HepG2 (cell line): ENCODE measurements around the gene ADARB2. TPM values are rescaled to one million over a fixed set of nuclear protein-coding genes. Genes with fewer than 3 reads are reported as not detected.

Experiments
- ATAC-seq: fragments of 200-7000 bp; cut with Tn5 transposase; 3 replicates; pipeline ENCODE4 v1.9.1; 2020; ENCODE audit warnings: mild to moderate bottlenecking, moderate library complexity
- BruUV-seq: library from RNA; stranded (reverse); fragments of 400-500 nt; replicated peaks from 2 replicates; lab custom pipeline; 2021; lab: Mats Ljungman, UMichigan
- CTCF ChIA-PET: fragments of 300-600 bp; formaldehyde crosslinking; extraction: SDS; loops from one replicate; lab custom pipeline; 2021; ENCODE audit warnings: low total read pairs, inconsistent platforms, low intra/inter-chr PET ratio; lab: Yijun Ruan, JAX
- POLR2A ChIA-PET: fragments of 350-600 bp; sonication (Branson Sonifier 250); formaldehyde crosslinking; loops from one replicate; lab custom pipeline; 2020; ENCODE audit warnings: antibody characterized with exemption, inconsistent platforms; lab: Yijun Ruan, JAX
- DNase-seq: peaks from one replicate; pipeline ENCODE4 v3.0.0-alpha.2; 2015; ENCODE audit warnings: low spot score
- FAIRE-seq: peaks from 3 replicates; lab custom pipeline; 2011; peaks lifted over from hg19 to GRCh38; lab: Jason Lieb, UNC
- H2AFZ ChIP-seq: one replicate; pipeline ENCODE4 v1.6.1; 2011; ENCODE audit warnings: low read length, inconsistent platforms
- H3K27ac ChIP-seq: fragments of 300-600 bp; 3 replicates; pipeline ENCODE4 v1.8.0; 2011; ENCODE audit warnings: mixed run types, mild to moderate bottlenecking, mixed read lengths, low read length, inconsistent platforms; ENCODE audit not compliant: insufficient read depth; ENCODE audit errors: extremely low read length
- H3K27me3 ChIP-seq, 2 experiments: fragments of 200-600 bp in 1 of 2; 2 replicates in 1 of 2; 3 replicates in 1 of 2; pipeline versions ENCODE4 v1.6.0 to v1.8.0; 2011; ENCODE audit warnings: low read length in 2 of 2, mild to moderate bottlenecking in 2 of 2, moderate library complexity in 2 of 2, inconsistent platforms in 1 of 2; ENCODE audit not compliant: insufficient read depth in 2 of 2, control insufficient read depth in 1 of 2
- H3K36me3 ChIP-seq, 2 experiments: fragments of 200-600 bp in 1 of 2; replicated peaks in 1 of 2; 2 replicates in 1 of 2; 3 replicates in 1 of 2; pipeline versions ENCODE4 v1.5.1 to v1.8.0; 2011; ENCODE audit warnings: low read length in 2 of 2, inconsistent platforms in 1 of 2; ENCODE audit not compliant: insufficient read depth in 2 of 2, control insufficient read depth in 1 of 2
- H3K4me1 ChIP-seq: 2 replicates; pipeline ENCODE4 v1.5.1; 2012; ENCODE audit warnings: low read length, inconsistent platforms; ENCODE audit not compliant: insufficient read depth
- H3K4me2 ChIP-seq: 2 replicates; pipeline ENCODE4 v1.6.0; 2011; ENCODE audit warnings: low read depth, low read length, inconsistent platforms
- H3K4me3 ChIP-seq, 3 experiments: fragments of 200-600 bp in 1 of 3; sonication (generic), shearing (Covaris generic) in 1 of 3; replicated peaks in 1 of 3; 2 replicates each; pipeline ENCODE4 v1.5.1; 2011 to 2016; ENCODE audit warnings: low read length in 3 of 3, inconsistent platforms in 2 of 3, low read depth in 2 of 3, mild to moderate bottlenecking in 2 of 3, control low read depth in 1 of 3, mixed read lengths in 1 of 3; ENCODE audit not compliant: insufficient read depth in 1 of 3
- H3K79me2 ChIP-seq: one replicate; pipeline ENCODE4 v1.6.1; 2011; ENCODE audit warnings: low read length, inconsistent platforms; ENCODE audit not compliant: insufficient read depth
- H3K9ac ChIP-seq: 2 replicates; pipeline ENCODE4 v1.6.0; 2011; ENCODE audit warnings: mild to moderate bottlenecking, low read depth, low read length, inconsistent platforms; ENCODE audit not compliant: insufficient read depth
- H3K9me3 ChIP-seq: 2 replicates; pipeline ENCODE4 v1.5.1; 2012; ENCODE audit warnings: mild to moderate bottlenecking, low read length
- H4K20me1 ChIP-seq: 2 replicates; pipeline ENCODE4 v1.6.0; 2011; ENCODE audit warnings: inconsistent platforms, mild to moderate bottlenecking, low read length, moderate library complexity; ENCODE audit not compliant: insufficient read depth
- KLF6 ChIP-seq: IDR thresholded peaks from 2 replicates; pipeline ENCODE4 v1.8.0; 2016; ENCODE audit warnings: missing biosample characterization, missing genetic modification reagents
- MTF2 ChIP-seq: sonication (generic); formaldehyde crosslinking; IDR thresholded peaks from 2 replicates; pipeline ENCODE4 v1.5.0; 2020; ENCODE audit warnings: missing genetic modification reagents, borderline replicate concordance
- NFIB ChIP-seq: sonication (generic); formaldehyde crosslinking; IDR thresholded peaks from 2 replicates; pipeline ENCODE4 v1.9.0; 2021; ENCODE audit warnings: missing genetic modification reagents, mild to moderate bottlenecking, borderline replicate concordance
- NFIC ChIP-seq: IDR thresholded peaks from 2 replicates; pipeline ENCODE4 v1.6.1; 2012; ENCODE audit warnings: mild to moderate bottlenecking, low read length, inconsistent platforms
- SP4 ChIP-seq: sonication (generic); formaldehyde crosslinking; IDR thresholded peaks from 2 replicates; pipeline ENCODE4 v1.8.1; 2023; ENCODE audit warnings: mild to moderate bottlenecking, missing genetic modification reagents
- ZBTB33 ChIP-seq: sonication (generic); formaldehyde crosslinking; IDR thresholded peaks from 2 replicates; pipeline ENCODE4 v1.4.0; 2020; ENCODE audit warnings: missing genetic modification reagents
- ZNF18 ChIP-seq: sonication (generic); formaldehyde crosslinking; IDR thresholded peaks from 2 replicates; pipeline ENCODE4 v1.8.0; 2022; ENCODE audit warnings: mild to moderate bottlenecking, missing genetic modification reagents; ENCODE audit not compliant: insufficient replicate concordance
- WGBS: methylation state at CpG from one replicate; pipeline ENCODE4 v1.1.6; 2017; ENCODE audit warnings: low lambda C conversion rate; 5-methylcytosine and 5-hydroxymethylcytosine counted together
- in situ Hi-C: cut with HindIII; loops from 2 replicates; pipeline ENCODE4 v1.10.0; 2017; ENCODE audit warnings: low pct_unique_long_range_greater_than_20kb; ENCODE audit not compliant: extremely low pct_ligation_motif_present
- intact Hi-C: fragments of 100-400 bp; cut with micrococcal nuclease; formaldehyde crosslinking; loops from one replicate; pipeline ENCODE4 v1.10.0; 2022; ENCODE audit not compliant: unreplicated experiment
- polyA plus RNA-seq, 8 experiments: library from polyadenylated mRNA; depleted of rRNA in 3 of 8; stranded (reverse) in 7 of 8; unstranded in 1 of 8; fragments of >200 nt; fragmentation: Illumina TruSeq in 4 of 8; extraction: Trizol in 4 of 8; gene quantifications; 2 replicates each; pipeline versions ENCODE4 v1.2.1 to v1.2.3, GENCODE V29; 2011 to 2016; ENCODE audit warnings: low read depth in 4 of 8, missing spikeins in 1 of 8, mixed read lengths in 1 of 8; ENCODE audit not compliant: insufficient read depth in 1 of 8
- total RNA-seq, 5 experiments: library from RNA; depleted of rRNA; stranded (reverse); fragments of >200 nt; fragmentation: Illumina TruSeq; extraction: Trizol; gene quantifications; 2 replicates each; pipeline ENCODE4 v1.2.3, GENCODE V29; 2016; ENCODE audit warnings: low read depth in 1 of 5
- TF ChIP-seq, protein P1 (sequence below): sonication (generic); formaldehyde crosslinking; IDR thresholded peaks from 2 replicates; pipeline ENCODE4 v1.4.0; 2020; ENCODE audit warnings: mild to moderate bottlenecking, missing genetic modification reagents
- TF ChIP-seq, protein P2 (sequence below): sonication (generic); formaldehyde crosslinking; IDR thresholded peaks from 2 replicates; pipeline ENCODE4 v1.4.0; 2020; ENCODE audit warnings: mild to moderate bottlenecking, missing genetic modification reagents, borderline replicate concordance
- TF ChIP-seq, protein P3 (sequence below): sonication (generic); formaldehyde crosslinking; IDR thresholded peaks from 2 replicates; pipeline ENCODE4 v1.5.0; 2020; ENCODE audit warnings: mild to moderate bottlenecking, missing genetic modification reagents

Gene ADARB2
- total and polyA plus RNA-seq, 2 of the 13 experiments (the other 11 are each of a cell fraction or from before 2014, with no cell fraction given), result not detected

DNA sequence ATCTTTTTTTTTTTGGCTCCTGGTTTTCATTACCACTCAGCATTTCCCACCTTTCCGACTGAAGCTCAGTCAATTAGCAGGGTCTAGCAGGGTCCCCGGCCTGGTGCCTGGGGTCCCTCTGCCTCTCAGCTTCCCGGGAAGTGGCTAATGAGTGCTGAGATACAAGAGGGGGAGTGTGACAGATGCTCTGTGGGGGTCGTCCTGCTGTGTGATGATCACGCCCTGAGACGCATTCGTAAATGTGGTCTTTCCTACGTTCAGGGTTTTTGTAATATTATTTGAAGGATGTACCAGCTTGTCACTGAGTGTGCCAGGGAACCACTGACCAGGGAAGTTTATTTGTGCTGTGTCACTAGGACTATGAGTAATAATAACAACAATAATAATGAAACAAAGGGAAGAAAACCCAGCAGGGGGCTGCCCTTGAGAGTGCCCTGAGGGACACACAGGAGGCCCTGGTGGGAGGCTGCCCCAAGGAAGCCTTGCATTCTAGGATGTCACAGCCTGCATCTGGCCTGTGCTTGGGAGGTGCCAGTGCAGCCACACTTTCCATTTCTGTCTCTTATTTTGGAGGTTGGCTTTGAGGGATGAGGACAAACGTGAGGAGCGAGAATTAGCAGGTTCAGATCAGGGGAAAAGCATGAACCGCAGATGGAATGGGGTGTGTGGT, 337.8 kb downstream of the ADARB2 start:
- Histone ChIP-seq H3K36me3 (no peaks in the 10 kb centered on the region), H3K4me2 (peak overlapping the region; percentile 29), H3K79me2 (no peaks in the 10 kb centered on the region), H4K20me1 (no peaks in the 10 kb centered on the region), H3K27ac (no peak overlapping the region), H3K9ac (no peak overlapping the region), H3K4me1 (peaks cover 13% of the 10 kb centered on the region), H2AFZ (no peak overlapping the region), H3K27me3 (peaks cover 12 to 78% of the 10 kb centered on the region in 2 experiments; a peak in 4 of 5 replicates), H3K9me3 (no peaks in the 10 kb centered on the region), H3K4me3 (peak overlapping the region in 1 of 3 experiments; percentile 24; a peak in 1 of 6 replicates)
- POLR2A ChIA-PET, result no interaction called here
- DNase-seq, result no peak
- no TSS peak for BruUV-seq
- 29% methylated on average over 11 of the region's 11 CpGs for WGBS
- ATAC-seq, result peak; percentile 15; the same call in 2 of the 3 replicates
- no peak for FAIRE-seq
- CTCF ChIA-PET, result no interaction called here
- intact Hi-C loops, result no loop called here
- in situ Hi-C loops, result no loop called here
- TF ChIP-seq, protein P1, sequence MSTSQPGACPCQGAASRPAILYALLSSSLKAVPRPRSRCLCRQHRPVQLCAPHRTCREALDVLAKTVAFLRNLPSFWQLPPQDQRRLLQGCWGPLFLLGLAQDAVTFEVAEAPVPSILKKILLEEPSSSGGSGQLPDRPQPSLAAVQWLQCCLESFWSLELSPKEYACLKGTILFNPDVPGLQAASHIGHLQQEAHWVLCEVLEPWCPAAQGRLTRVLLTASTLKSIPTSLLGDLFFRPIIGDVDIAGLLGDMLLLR (CRISPR knock-in tag), result no peak
- no peak for TF ChIP-seq NFIC
- TF ChIP-seq SP4 (CRISPR knock-in tag), result no peak
- TF ChIP-seq, protein P2, sequence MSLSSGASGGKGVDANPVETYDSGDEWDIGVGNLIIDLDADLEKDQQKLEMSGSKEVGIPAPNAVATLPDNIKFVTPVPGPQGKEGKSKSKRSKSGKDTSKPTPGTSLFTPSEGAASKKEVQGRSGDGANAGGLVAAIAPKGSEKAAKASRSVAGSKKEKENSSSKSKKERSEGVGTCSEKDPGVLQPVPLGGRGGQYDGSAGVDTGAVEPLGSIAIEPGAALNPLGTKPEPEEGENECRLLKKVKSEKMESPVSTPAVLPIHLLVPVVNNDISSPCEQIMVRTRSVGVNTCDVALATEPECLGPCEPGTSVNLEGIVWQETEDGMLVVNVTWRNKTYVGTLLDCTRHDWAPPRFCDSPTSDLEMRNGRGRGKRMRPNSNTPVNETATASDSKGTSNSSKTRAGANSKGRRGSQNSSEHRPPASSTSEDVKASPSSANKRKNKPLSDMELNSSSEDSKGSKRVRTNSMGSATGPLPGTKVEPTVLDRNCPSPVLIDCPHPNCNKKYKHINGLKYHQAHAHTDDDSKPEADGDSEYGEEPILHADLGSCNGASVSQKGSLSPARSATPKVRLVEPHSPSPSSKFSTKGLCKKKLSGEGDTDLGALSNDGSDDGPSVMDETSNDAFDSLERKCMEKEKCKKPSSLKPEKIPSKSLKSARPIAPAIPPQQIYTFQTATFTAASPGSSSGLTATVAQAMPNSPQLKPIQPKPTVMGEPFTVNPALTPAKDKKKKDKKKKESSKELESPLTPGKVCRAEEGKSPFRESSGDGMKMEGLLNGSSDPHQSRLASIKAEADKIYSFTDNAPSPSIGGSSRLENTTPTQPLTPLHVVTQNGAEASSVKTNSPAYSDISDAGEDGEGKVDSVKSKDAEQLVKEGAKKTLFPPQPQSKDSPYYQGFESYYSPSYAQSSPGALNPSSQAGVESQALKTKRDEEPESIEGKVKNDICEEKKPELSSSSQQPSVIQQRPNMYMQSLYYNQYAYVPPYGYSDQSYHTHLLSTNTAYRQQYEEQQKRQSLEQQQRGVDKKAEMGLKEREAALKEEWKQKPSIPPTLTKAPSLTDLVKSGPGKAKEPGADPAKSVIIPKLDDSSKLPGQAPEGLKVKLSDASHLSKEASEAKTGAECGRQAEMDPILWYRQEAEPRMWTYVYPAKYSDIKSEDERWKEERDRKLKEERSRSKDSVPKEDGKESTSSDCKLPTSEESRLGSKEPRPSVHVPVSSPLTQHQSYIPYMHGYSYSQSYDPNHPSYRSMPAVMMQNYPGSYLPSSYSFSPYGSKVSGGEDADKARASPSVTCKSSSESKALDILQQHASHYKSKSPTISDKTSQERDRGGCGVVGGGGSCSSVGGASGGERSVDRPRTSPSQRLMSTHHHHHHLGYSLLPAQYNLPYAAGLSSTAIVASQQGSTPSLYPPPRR (CRISPR knock-in tag), result no peak
- TF ChIP-seq, protein P3, sequence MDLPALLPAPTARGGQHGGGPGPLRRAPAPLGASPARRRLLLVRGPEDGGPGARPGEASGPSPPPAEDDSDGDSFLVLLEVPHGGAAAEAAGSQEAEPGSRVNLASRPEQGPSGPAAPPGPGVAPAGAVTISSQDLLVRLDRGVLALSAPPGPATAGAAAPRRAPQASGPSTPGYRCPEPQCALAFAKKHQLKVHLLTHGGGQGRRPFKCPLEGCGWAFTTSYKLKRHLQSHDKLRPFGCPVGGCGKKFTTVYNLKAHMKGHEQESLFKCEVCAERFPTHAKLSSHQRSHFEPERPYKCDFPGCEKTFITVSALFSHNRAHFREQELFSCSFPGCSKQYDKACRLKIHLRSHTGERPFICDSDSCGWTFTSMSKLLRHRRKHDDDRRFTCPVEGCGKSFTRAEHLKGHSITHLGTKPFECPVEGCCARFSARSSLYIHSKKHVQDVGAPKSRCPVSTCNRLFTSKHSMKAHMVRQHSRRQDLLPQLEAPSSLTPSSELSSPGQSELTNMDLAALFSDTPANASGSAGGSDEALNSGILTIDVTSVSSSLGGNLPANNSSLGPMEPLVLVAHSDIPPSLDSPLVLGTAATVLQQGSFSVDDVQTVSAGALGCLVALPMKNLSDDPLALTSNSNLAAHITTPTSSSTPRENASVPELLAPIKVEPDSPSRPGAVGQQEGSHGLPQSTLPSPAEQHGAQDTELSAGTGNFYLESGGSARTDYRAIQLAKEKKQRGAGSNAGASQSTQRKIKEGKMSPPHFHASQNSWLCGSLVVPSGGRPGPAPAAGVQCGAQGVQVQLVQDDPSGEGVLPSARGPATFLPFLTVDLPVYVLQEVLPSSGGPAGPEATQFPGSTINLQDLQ (CRISPR knock-in tag), result no peak
- TF ChIP-seq NFIB (CRISPR knock-in tag), result no peak
- TF ChIP-seq KLF6 (CRISPR knock-in tag), result no peak
- no peak for TF ChIP-seq MTF2 (CRISPR knock-in tag)
- no peak for TF ChIP-seq ZBTB33 (CRISPR knock-in tag)
- TF ChIP-seq ZNF18 (CRISPR knock-in tag), result no peak
